HG03060 (cell line): ENCODE data around the gene FZD7.

Source experiments
- ATAC-seq: cut with Tn5 transposase; IDR thresholded peaks from one replicate; pipeline ENCODE4 v1.9.1; 2021; ENCODE audit warnings: low read depth, moderate number of reproducible peaks; ENCODE audit not compliant: unreplicated experiment

Gene FZD7

DNA sequence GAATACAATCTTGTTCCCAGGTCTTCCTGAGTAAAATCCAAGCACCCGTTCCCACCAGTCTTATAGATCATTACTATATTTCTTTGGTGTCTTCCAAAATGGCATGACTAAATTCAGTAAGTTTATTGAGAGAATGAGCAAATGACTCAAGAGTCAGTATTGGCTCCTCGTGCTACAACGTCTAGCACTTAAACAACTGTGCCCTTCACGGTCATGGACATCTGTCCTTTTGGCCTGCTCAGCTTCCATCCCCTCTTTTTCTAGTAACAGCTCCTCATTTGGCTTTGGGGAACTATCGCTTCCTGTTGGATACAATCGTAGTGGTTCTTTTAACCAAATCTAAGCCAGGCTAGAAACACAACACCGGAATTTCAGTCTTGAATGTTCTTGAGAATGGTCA, 24.1 kb upstream of the FZD7 start:
- ATAC-seq, result no peak

DNA sequence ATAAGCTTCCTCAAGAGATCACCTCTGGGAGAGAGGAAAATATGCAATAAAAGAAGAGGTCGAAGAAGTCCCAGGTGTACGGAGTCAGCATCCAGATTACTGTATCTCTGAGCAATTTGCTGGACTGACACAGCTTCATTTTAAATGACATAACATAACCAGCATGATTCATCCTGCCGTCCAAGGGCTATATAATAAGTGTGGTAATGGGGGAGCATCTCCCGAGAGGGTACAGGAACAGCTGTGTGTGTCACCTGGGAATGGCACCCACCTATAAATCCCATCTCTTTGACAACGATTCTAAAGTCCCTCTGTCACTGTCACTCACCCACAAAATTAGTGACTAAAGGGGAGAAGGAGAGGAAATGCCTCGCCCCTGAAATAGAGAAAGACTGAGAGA, 19.3 kb upstream of the FZD7 start:
- no peak for ATAC-seq

DNA sequence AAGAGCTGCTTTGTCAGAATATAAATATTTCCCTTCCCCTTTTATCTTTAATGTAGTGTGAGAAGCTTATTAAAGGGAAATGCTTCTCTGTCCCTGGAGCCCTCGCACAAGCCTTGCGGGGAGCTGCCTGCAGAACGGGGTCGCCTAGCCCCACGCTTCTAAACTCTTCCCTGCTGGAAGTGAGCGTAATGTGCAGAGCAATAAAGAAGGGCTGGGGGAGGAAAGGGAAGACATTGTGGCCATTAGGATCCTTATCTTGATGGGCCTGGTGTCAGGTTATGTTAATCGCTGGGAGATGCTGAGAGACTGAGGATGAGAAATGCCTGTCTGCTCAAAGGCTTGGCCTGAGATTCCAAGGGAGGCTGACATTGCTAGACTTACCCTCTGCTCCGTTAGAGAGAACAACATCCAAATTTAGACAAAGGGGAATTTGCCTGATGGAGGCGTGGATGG, 18.9 kb upstream of the FZD7 start:
- ATAC-seq, result no peak

GRCh38 chr2:202015471-202015870, 18.2 kb upstream of the FZD7 start:
- ATAC-seq, result no peak

- no peak for ATAC-seq
These were observed 17.0 kb upstream of the FZD7 start for GRCh38 chr2:202016579-202017227.

DNA sequence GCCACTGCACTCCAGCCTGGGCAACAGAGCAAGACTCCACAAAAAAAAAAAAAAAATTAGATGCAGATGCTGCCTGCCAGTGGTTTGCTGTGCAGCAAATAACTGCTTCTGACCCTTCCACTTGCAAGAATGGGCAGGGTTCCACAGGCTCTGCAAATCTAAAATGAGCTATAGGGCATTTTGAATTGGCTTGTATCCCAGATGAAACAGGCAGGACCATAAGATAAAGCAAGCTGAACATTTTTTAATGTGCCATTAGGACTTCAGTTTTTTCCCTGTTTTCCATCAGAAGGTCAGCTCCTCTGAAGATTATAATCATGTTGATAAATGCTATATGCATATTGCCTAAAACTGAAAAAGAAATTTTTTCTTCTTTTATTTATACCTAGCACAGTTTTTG, 15.7 kb upstream of the FZD7 start:
- ATAC-seq, result no peak

DNA sequence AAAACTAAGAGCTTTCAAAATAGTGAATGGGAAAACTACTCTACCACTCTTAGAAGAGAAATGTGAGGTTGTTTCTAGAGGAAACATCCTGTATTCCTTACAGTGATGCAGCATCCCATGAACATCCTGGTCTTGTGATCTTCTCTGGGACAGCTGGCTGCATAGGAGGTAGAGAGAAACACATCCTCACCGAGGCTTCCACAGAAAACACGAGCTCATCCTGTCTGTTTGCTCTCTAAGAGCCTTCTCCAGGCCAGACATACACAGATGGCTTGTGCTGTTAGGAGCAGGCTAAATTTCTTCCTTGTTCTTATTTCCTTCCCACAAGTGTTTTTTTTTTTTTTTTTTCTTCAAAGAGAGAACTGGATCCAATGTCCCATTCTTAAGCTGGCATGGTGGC, 14.7 kb upstream of the FZD7 start:
- no peak for ATAC-seq

DNA sequence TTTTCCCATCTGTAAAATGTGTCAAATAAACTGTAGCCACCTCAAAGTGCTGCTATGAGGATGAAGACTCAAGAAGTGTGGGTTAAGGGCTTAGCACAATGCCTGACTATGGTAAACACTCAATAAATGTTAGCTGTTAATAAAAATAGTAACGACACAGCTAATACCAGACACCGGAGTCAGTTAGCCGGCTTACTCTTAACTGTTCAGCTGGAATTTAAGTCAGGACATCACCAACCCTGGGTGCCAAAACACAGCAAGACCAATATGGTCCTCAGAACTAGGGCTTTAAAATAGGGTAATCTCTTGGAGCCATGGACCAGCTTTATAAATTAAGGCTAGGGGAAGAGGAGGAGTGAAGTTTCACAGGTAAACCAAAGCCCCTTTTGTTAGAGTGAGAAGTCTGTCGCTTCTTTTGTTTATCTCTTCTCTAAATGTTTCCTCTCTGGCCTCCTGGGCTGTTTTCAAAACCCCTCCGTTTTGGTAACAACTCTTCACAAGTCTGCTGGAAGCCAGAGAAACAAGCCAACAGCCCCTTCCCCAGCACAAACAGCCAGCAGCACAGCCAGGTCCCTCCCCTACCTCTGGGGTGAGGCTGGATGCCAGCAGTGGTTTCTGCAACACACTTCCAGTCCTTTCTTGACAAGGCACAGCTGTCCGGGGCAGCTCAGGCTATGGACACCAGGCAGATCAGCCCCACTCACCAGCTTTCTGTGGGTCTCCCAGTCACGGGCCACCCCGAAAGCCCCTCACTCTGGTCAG, 13.8 kb upstream of the FZD7 start:
- no peak for ATAC-seq

DNA sequence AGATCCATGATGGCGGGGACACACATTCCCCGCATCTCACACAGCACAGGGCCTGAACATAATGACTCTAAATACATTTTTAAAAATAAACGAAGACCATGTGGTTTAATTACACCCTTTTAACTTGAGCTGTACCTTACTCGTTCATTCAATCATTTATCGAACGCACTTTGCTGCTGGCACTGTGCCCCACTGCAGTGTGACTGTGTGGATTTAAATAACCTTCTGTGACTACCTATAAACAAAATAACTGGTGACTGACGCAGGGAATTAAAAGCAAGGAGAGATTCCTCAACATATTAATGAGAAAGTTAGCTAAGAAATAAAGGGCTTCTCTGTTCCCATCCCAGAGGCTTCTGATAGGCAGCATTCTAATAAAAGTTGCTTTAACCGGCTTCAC, 10.9 kb upstream of the FZD7 start:
- ATAC-seq, result no peak

GRCh38 chr2:202023198-202023903, 10.3 kb upstream of the FZD7 start:
- ATAC-seq, result no peak

DNA sequence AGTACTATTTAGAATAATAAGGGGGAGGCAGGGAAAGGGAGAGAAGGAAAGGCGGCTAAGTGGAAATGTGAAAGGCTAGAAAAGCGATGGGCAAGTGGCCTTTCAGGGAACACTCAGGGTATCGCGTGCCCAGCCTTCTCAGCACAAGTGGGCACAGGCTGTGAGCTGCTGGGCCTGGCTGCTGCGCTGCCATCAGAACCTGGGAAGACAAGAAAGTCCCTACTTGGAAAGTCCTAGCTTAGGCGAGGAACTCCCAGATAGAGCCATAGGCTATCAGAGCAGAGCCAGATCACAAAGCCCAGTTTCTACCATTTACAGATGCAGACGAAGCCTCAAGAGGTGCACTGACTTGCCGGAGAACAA, 9.8 kb upstream of the FZD7 start:
- ATAC-seq, result no peak

DNA sequence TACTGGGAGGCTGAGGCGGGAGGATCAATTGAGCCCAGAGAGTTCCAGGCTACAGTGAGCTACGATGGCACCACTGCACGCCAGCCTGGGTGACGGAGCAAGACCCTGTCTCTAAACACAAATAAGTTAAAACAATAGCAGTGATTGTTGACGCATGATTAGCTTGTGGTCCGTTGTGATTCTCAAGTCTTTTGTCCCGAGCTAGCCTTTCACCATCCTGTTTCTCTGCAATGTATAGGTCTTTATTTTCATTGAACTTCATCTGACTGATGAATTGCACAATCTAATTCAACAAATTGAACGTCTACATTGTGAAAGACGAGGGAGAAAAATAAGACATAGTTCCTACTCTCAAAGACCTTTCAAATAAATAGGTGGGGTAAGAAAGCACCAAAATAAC, 8.8 kb upstream of the FZD7 start:
- no peak for ATAC-seq

DNA sequence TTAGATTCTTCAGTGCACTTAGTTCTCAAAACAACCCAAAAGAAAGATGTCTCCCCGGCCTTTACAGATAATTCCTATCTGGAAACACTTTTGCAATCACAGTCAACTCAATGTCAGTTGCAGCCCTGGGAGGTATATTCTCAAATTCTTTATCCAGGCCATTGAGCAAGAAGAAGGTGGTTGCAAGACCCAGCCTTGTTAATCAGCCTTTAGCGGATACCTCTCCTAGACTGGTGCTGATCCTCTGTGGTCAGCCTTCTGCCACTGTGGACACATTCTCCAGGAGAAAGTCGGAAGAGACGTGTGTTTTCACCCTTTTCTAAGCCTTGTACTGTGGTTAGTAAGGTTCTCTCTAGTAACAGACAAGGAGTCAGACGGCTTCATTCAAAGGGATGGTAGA, 7.8 kb upstream of the FZD7 start:
- ATAC-seq, result no peak

- ATAC-seq, result no peak
These were observed 7.1 kb upstream of the FZD7 start for GRCh38 chr2:202026507-202026906.

DNA sequence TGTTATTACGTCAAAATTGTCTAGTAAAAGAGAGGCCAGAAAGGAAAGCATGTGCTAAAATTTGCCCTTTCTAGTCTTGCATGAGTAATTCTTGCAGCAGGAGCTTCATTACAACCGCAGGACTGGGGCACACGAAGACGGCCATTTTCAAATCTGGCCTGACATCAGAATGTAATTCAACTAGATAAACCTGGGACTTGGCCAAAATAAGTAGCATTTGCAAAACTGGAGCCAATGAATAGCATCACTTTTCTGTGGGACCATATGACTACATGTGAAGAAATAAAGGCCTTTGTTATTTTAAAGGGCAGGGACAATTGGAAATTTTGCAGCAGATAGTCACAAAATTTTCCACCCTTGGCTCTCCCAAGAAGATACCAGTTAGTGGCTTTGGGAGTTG, 3.0 kb upstream of the FZD7 start:
- ATAC-seq, result no peak

DNA sequence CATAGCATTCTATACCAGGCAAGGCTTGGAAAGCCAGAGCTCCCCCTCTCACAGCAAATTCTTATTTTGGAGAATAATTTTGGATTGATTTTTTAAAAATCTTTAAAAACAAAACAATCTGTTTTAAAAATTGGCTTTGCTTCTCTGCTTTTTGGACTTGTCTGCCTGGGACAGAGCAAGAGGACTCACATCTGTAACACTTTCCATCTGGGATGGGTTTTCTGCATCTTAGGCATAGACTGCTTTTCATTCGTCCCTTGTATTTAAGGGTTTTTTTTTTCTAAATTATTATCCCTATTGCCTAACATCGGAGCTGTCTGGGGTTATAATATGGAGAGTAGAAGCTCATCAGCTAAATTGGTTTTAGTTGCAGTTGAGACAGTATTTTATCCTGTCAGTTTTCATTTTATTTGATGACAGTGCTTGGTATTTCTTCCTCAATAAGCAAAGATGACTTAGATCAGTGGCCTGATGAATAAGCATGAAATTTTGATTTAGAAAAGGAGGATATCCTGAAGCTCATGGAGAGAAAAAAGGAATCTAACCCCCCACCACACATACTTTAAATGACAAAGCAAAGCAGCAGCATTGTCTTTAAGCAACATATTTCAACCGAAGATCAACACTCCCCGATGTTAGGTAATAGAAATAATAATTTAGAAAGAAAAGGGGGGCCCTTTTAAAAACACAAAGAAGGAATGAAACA, 2.3 kb upstream of the FZD7 start:
- ATAC-seq, result no peak

GRCh38 chr2:202032846-202033316, 774 bp upstream of the FZD7 start:
- no peak for ATAC-seq

- no peak for ATAC-seq
These were observed 814 bp downstream of the FZD7 start for GRCh38 chr2:202034249-202035088.

DNA sequence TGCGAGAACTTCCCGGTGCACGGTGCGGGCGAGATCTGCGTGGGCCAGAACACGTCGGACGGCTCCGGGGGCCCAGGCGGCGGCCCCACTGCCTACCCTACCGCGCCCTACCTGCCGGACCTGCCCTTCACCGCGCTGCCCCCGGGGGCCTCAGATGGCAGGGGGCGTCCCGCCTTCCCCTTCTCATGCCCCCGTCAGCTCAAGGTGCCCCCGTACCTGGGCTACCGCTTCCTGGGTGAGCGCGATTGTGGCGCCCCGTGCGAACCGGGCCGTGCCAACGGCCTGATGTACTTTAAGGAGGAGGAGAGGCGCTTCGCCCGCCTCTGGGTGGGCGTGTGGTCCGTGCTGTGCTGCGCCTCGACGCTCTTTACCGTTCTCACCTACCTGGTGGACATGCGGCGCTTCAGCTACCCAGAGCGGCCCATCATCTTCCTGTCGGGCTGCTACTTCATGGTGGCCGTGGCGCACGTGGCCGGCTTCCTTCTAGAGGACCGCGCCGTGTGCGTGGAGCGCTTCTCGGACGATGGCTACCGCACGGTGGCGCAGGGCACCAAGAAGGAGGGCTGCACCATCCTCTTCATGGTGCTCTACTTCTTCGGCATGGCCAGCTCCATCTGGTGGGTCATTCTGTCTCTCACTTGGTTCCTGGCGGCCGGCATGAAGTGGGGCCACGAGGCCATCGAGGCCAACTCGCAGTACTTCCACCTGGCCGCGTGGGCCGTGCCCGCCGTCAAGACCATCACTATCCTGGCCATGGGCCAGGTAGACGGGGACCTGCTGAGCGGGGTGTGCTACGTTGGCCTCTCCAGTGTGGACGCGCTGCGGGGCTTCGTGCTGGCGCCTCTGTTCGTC, 1.7 kb downstream of the FZD7 start:
- no peak for ATAC-seq
